Loucy (cell line): ENCODE data around the gene ANKS3.

ENCODE experiments used
- H2AFZ ChIP-seq: fragments of 200-600 bp; sonication (generic); 2 replicates; pipeline ENCODE4 v1.6.0; 2016; ENCODE audit warnings: antibody characterized with exemption, mild to moderate bottlenecking, low read length, moderate library complexity
- H3F3A ChIP-seq: fragments of 200-600 bp; 2 replicates; pipeline ENCODE4 v1.6.0; 2016; ENCODE audit warnings: antibody characterized with exemption, low read depth, mild to moderate bottlenecking
- H3K27me3 ChIP-seq: fragments of 200-600 bp; sonication (generic); 2 replicates; pipeline ENCODE4 v1.6.1; 2014; ENCODE audit warnings: low read length, mild to moderate bottlenecking; ENCODE audit not compliant: insufficient read depth, poor library complexity, severe bottlenecking
- H3K36me3 ChIP-seq: fragments of 200-600 bp; sonication (generic); 2 replicates; pipeline ENCODE4 v1.6.1; 2016; ENCODE audit warnings: low read length; ENCODE audit not compliant: insufficient read depth
- H3K4me1 ChIP-seq: fragments of 200-600 bp; sonication (generic); 2 replicates; pipeline ENCODE4 v1.5.1; 2014; ENCODE audit warnings: low read length, mild to moderate bottlenecking; ENCODE audit not compliant: insufficient read depth, poor library complexity, severe bottlenecking
- H3K4me2 ChIP-seq: fragments of 200-600 bp; sonication (generic); 2 replicates; pipeline ENCODE4 v1.6.0; 2014; ENCODE audit warnings: antibody characterized with exemption, low read length, low read depth, mild to moderate bottlenecking; ENCODE audit not compliant: poor library complexity, severe bottlenecking
- H3K4me3 ChIP-seq: fragments of 200-600 bp; sonication (generic); 2 replicates; pipeline ENCODE4 v1.5.1; 2014; ENCODE audit warnings: low read length, mild to moderate bottlenecking, mixed read lengths; ENCODE audit not compliant: poor library complexity, severe bottlenecking
- H3K79me2 ChIP-seq: fragments of 200-600 bp; sonication (generic); 2 replicates; pipeline ENCODE4 v1.6.1; 2014; ENCODE audit warnings: low read length; ENCODE audit not compliant: insufficient read depth
- H3K9ac ChIP-seq: fragments of 200-600 bp; sonication (generic); 2 replicates; pipeline ENCODE4 v1.6.0; 2014; ENCODE audit warnings: mild to moderate bottlenecking, low read depth, low read length, moderate library complexity; ENCODE audit not compliant: poor library complexity, severe bottlenecking
- H3K9me2 ChIP-seq: fragments of 200-600 bp; sonication (generic); replicated peaks from 2 replicates; pipeline ENCODE4 v1.6.1; 2016; ENCODE audit warnings: low read depth, low read length, mixed read lengths
- H3K9me3 ChIP-seq: fragments of 200-600 bp; sonication (generic); 2 replicates; pipeline ENCODE4 v1.6.1; 2014; ENCODE audit warnings: mild to moderate bottlenecking, antibody characterized with exemption, low read length, low read depth; ENCODE audit not compliant: insufficient read depth
- H4K20me1 ChIP-seq: fragments of 200-600 bp; sonication (generic); 2 replicates; pipeline ENCODE4 v1.6.0; 2014; ENCODE audit warnings: antibody characterized with exemption, low read length, mild to moderate bottlenecking; ENCODE audit not compliant: insufficient read depth, poor library complexity, severe bottlenecking
- EZH2phosphoT487 ChIP-seq: fragments of 200-600 bp; IDR thresholded peaks from 2 replicates; pipeline ENCODE4 v1.6.1; 2018; ENCODE audit warnings: antibody characterized with exemption, mild to moderate bottlenecking, moderate library complexity, borderline replicate concordance
- TF ChIP-seq, protein P1 (sequence below): fragments of 200-600 bp; sonication (generic); conservative IDR thresholded peaks from 2 replicates; pipeline ENCODE4 v1.5.1; 2014; ENCODE audit warnings: mild to moderate bottlenecking, antibody characterized with exemption, low read length

The ANKS3 gene

DNA sequence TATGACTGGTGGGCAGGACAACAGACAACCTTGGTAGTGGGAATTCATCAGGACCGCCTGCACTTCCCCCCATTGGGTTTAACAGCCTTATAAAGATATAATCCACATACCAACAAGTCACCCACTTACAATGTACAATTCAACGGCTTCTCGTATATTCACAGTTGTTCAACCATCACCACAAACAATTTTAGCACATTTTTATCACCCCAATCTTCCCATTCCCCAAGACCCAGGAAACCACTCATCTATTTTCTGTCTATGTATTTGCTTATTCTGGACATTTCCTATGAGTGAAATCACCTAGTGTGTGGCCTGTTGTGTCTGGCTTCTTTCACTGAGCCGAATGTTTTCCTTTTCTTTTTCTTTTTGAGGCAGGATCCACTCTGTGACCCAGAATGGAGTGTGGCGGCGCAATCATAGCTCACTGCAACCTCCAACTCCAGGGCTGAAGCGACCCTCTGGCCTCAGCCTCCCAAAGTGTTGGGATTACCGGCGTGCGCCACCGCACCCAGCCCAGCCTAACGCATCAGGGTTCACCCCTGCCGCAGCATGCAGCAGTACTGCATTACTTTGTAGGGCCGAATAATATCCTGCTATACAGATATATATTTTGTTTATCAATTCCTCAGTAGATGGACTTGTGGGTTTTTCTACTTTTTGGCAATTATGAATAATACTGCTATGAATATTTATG is 10.9 kb downstream of the ANKS3 start:
- no peaks in the 10 kb centered on the region for H4K20me1 ChIP-seq
- no peaks in the 10 kb centered on the region for H3F3A ChIP-seq
- no peak overlapping the region for H3K9ac ChIP-seq
- H3K4me1 ChIP-seq, result no peaks in the 10 kb centered on the region
- no peak for TF ChIP-seq EZH2phosphoT487
- TF ChIP-seq, protein P1, sequence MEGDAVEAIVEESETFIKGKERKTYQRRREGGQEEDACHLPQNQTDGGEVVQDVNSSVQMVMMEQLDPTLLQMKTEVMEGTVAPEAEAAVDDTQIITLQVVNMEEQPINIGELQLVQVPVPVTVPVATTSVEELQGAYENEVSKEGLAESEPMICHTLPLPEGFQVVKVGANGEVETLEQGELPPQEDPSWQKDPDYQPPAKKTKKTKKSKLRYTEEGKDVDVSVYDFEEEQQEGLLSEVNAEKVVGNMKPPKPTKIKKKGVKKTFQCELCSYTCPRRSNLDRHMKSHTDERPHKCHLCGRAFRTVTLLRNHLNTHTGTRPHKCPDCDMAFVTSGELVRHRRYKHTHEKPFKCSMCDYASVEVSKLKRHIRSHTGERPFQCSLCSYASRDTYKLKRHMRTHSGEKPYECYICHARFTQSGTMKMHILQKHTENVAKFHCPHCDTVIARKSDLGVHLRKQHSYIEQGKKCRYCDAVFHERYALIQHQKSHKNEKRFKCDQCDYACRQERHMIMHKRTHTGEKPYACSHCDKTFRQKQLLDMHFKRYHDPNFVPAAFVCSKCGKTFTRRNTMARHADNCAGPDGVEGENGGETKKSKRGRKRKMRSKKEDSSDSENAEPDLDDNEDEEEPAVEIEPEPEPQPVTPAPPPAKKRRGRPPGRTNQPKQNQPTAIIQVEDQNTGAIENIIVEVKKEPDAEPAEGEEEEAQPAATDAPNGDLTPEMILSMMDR, result no peak
- no peaks in the 10 kb centered on the region for H3K9me2 ChIP-seq
- H3K9me3 ChIP-seq, result no peaks in the 10 kb centered on the region
- no peaks in the 10 kb centered on the region for H3K27me3 ChIP-seq
- H3K79me2 ChIP-seq, result no peaks in the 10 kb centered on the region
- H3K4me3 ChIP-seq, result no peak overlapping the region
- no peak overlapping the region for H3K4me2 ChIP-seq
- no peaks in the 10 kb centered on the region for H3K36me3 ChIP-seq
- no peak overlapping the region for H2AFZ ChIP-seq

DNA sequence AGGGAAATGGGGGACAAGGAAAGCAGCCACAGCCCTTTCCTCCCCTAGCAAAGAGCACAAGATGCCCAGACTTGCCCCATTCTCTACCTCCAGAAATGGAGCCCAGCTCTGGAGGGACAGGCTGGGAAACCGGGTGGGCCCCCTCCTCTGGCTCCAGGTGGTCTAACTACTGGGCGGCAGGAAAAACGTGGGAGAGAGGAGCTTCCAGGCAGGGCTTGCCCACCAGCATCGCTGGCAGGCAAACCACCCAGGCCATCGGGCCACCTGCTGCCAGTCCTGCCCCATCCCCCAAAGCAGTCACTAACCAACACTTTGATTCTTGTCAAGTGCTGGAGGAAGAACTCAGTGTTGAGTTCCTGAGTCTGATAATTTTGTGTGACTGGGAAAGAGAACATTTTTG is 15.6 kb downstream of the ANKS3 start:
- H2AFZ ChIP-seq, result no peak overlapping the region
- no peaks in the 10 kb centered on the region for H3K27me3 ChIP-seq

DNA sequence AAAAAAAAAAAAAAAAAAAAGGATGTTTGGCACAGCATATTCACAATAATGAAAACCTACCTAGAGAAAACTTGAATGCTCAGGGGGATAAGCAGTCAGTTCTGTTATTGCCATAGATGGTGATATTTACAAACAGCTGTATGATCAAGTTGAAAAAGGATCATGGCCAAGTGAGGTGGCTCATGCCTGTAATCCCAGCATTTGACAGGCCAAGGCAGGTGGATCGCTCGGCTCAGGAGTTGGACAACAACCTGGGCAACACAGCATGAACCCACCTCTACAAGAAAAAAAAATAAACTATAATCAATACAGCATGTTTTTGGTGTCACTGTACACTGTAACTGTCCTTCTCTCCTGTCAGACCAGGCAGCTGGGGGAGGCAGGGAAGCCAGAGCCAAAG is 19.1 kb downstream of the ANKS3 start:
- Histone ChIP-seq H3K9ac (no peak overlapping the region), H3K4me2 (no peak overlapping the region)

More for the DNA sequence above, 15.6 kb downstream of the ANKS3 start:
- no peaks in the 10 kb centered on the region for H3K36me3 ChIP-seq
- no peaks in the 10 kb centered on the region for H3K9me3 ChIP-seq
- no peaks in the 10 kb centered on the region for H3F3A ChIP-seq
- no peak overlapping the region for H3K9ac ChIP-seq
- no peak for TF ChIP-seq EZH2phosphoT487
- TF ChIP-seq, protein P1, result no peak
- H3K4me2 ChIP-seq, result no peak overlapping the region
- no peaks in the 10 kb centered on the region for H4K20me1 ChIP-seq
- no peak overlapping the region for H3K4me3 ChIP-seq
- H3K9me2 ChIP-seq, result no peaks in the 10 kb centered on the region
- H3K4me1 ChIP-seq, result no peaks in the 10 kb centered on the region
- H3K79me2 ChIP-seq, result no peaks in the 10 kb centered on the region

More for the DNA sequence above, 19.1 kb downstream of the ANKS3 start:
- Histone ChIP-seq H3K4me1 (no peaks in the 10 kb centered on the region), H3K36me3 (peaks cover 5% of the 10 kb centered on the region; the same call in 1 of the 2 replicates), H3K9me3 (no peaks in the 10 kb centered on the region), H4K20me1 (no peaks in the 10 kb centered on the region), H3F3A (no peaks in the 10 kb centered on the region), H3K79me2 (no peaks in the 10 kb centered on the region), H3K27me3 (no peaks in the 10 kb centered on the region), H3K4me3 (no peak overlapping the region), H2AFZ (no peak overlapping the region), H3K9me2 (no peaks in the 10 kb centered on the region)
- no peak for TF ChIP-seq EZH2phosphoT487
